ENCODE results near the gene LY86.

DNA sequence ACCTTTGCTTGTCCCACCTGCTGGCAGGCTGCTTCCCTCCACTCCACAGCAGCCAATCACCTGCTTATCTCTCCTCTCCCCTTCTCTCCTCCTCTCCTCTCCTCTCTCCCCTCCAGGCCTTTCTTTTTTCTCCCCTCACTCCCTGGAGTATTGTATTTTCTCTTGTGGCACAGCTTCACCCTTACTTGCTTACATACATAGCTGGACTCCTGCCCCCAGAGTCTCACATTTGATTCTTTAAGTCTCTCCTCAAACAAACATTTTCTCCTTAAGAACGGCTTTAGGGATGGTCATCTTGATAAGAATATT, 3.6 kb upstream of the LY86 start:
- no peak for TF ChIP-seq POLR2A (IDR thresholded peaks at IDR 0.05)
- TF ChIP-seq CTCF (IDR thresholded peaks at IDR 0.05), result no peak

All from uterus (tissue), 2 donors.